PFSK-1 (cell line): ENCODE measurements around the gene MACROD1.

Experiments used
- POLR2AphosphoS5 ChIP-seq: IDR thresholded peaks from 2 replicates; pipeline ENCODE4 v1.6.1; 2012; ENCODE audit warnings: low read depth, mild to moderate bottlenecking, control low read depth, low read length, moderate library complexity
- TF ChIP-seq, protein P1 (sequence below), 2 experiments: IDR thresholded peaks; 2 replicates each; pipeline versions ENCODE4 v1.6.1 to v1.8.0; 2011 to 2012; ENCODE audit warnings: low read depth in 2 of 2, low read length in 2 of 2, control low read depth in 1 of 2, inconsistent platforms in 1 of 2, mild to moderate bottlenecking in 1 of 2, moderate library complexity in 1 of 2; ENCODE audit not compliant: insufficient read depth in 1 of 2

DNA sequence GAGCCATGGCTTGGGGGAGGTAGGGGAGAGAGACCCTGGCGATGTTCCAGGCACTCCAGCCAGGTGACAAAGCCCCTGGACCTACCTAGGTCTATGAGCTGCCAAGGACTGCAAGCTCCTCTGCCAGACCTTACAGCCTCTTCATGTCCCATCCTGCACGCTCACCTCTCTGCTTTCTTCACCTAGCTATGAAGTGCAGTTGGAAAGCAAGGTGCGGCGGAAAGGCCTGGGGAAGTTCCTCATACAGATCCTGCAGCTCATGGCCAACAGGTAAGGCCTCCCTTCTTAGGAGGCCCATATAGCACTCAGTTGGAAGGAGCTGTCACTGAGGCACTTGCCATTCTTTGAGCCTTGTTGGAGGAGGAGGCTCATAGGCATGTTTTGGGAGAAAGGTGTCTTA lies 213.3 kb downstream of the MACROD1 start:
- no peak for TF ChIP-seq POLR2AphosphoS5
- TF ChIP-seq, protein P1, sequence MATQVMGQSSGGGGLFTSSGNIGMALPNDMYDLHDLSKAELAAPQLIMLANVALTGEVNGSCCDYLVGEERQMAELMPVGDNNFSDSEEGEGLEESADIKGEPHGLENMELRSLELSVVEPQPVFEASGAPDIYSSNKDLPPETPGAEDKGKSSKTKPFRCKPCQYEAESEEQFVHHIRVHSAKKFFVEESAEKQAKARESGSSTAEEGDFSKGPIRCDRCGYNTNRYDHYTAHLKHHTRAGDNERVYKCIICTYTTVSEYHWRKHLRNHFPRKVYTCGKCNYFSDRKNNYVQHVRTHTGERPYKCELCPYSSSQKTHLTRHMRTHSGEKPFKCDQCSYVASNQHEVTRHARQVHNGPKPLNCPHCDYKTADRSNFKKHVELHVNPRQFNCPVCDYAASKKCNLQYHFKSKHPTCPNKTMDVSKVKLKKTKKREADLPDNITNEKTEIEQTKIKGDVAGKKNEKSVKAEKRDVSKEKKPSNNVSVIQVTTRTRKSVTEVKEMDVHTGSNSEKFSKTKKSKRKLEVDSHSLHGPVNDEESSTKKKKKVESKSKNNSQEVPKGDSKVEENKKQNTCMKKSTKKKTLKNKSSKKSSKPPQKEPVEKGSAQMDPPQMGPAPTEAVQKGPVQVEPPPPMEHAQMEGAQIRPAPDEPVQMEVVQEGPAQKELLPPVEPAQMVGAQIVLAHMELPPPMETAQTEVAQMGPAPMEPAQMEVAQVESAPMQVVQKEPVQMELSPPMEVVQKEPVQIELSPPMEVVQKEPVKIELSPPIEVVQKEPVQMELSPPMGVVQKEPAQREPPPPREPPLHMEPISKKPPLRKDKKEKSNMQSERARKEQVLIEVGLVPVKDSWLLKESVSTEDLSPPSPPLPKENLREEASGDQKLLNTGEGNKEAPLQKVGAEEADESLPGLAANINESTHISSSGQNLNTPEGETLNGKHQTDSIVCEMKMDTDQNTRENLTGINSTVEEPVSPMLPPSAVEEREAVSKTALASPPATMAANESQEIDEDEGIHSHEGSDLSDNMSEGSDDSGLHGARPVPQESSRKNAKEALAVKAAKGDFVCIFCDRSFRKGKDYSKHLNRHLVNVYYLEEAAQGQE (IDR thresholded peaks at IDR 0.05; ENCODE audit: insufficient read depth in 1 of 2, low read depth in 2 of 2, low read length in 2 of 2), result no peak
